Measurements from ENCODE around the gene TLE6.

GRCh38 chr19:2967972-2968371 is 9.4 kb upstream of the TLE6 start:
- TF ChIP-seq CTCF (IDR thresholded peaks at IDR 0.05; ENCODE audit: low read depth, low read length, poor library complexity, severe bottlenecking) (no peak), EZH2phosphoT487 (IDR thresholded peaks at IDR 0.05; ENCODE audit: borderline replicate concordance, low read length) (no peak)
